HCT116 (cell line): ENCODE measurements around the gene CAMKMT.

Experiments used
- CEBPB ChIP-seq: IDR thresholded peaks from 2 replicates; pipeline ENCODE4 v1.6.1; 2012; ENCODE audit warnings: low read depth
- EZH2phosphoT487 ChIP-seq: fragments of 200-600 bp; IDR thresholded peaks from 2 replicates; pipeline ENCODE4 v1.6.1; 2018; ENCODE audit warnings: antibody characterized with exemption, borderline replicate concordance
- POLR2A ChIP-seq: IDR thresholded peaks from 2 replicates; pipeline ENCODE4 v1.7.0; 2011; ENCODE audit warnings: borderline replicate concordance; ENCODE audit not compliant: insufficient read depth, insufficient read length; ENCODE audit errors: extremely low read depth
- TF ChIP-seq, protein P1 (sequence below), 3 experiments: fragments of 200-600 bp in 1 of 3; sonication (generic) in 1 of 3; IDR thresholded peaks in 2 of 3; conservative IDR thresholded peaks in 1 of 3; 2 replicates each; pipeline ENCODE4 v1.5.1; 2012 to 2017; ENCODE audit warnings: low read depth in 2 of 3, low read length in 2 of 3, antibody characterized with exemption in 1 of 3, borderline replicate concordance in 1 of 3, control low read depth in 1 of 3, mild to moderate bottlenecking in 1 of 3, mixed read lengths in 1 of 3, mixed run types in 1 of 3, moderate library complexity in 1 of 3; ENCODE audit not compliant: insufficient read depth in 1 of 3

DNA sequence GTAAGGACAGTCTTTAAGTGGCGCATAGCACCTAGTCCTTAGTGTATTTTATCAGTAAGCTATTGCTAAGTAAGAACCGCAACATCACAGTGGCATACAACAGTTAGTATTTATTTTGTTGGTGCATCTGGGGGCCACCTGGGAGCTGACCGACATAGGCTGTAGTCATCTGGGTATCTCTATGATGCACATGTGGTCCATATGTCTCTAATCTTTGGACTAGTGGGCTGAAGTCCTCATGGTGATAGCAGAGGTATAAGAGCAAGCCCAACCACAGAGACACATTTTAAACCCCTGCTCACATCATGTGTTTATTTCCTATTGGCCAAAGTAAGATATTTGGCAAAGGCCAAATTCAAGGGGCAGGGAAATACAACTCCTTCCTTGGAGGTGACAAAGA is 2.9 kb downstream of the CAMKMT start:
- TF ChIP-seq, protein P1, sequence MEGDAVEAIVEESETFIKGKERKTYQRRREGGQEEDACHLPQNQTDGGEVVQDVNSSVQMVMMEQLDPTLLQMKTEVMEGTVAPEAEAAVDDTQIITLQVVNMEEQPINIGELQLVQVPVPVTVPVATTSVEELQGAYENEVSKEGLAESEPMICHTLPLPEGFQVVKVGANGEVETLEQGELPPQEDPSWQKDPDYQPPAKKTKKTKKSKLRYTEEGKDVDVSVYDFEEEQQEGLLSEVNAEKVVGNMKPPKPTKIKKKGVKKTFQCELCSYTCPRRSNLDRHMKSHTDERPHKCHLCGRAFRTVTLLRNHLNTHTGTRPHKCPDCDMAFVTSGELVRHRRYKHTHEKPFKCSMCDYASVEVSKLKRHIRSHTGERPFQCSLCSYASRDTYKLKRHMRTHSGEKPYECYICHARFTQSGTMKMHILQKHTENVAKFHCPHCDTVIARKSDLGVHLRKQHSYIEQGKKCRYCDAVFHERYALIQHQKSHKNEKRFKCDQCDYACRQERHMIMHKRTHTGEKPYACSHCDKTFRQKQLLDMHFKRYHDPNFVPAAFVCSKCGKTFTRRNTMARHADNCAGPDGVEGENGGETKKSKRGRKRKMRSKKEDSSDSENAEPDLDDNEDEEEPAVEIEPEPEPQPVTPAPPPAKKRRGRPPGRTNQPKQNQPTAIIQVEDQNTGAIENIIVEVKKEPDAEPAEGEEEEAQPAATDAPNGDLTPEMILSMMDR (IDR thresholded peaks at IDR 0.05 in 2 of 3, conservative IDR thresholded peaks at IDR 0.05 in 1 of 3; ENCODE audit: borderline replicate concordance in 1 of 3, insufficient read depth in 1 of 3, low read depth in 2 of 3, low read length in 2 of 3), result no peak
- TF ChIP-seq POLR2A, result no peak
- no peak for TF ChIP-seq EZH2phosphoT487
- no peak for TF ChIP-seq CEBPB
